GM12878 (cell line): Measurements from ENCODE around the gene MAPK9. TPM values are rescaled to one million over a fixed set of nuclear protein-coding genes. Genes with fewer than 3 reads are reported as not detected.

ENCODE experiments used
- ATAC-seq: fragments of 200-7000 bp; cut with Tn5 transposase; 3 replicates; pipeline ENCODE4 v1.9.1; 2020; ENCODE audit warnings: mild to moderate bottlenecking, moderate library complexity
- BruUV-seq: library from RNA; stranded (reverse); fragments of 400-500 nt; replicated peaks from 2 replicates; lab custom pipeline; 2021; lab: Mats Ljungman, UMichigan
- CTCF ChIA-PET: fragments of 300-600 bp; sonication (Branson Sonifier 250); formaldehyde crosslinking; extraction: SDS; loops from one replicate; lab custom pipeline; 2021; ENCODE audit warnings: inconsistent platforms; lab: Yijun Ruan, JAX
- POLR2A ChIA-PET: fragments of 350-600 bp; formaldehyde crosslinking; extraction: SDS; loops from one replicate; lab custom pipeline; 2021; ENCODE audit warnings: inconsistent platforms; lab: Charles Lee
- RAD21 ChIA-PET: fragments of 300-600 bp; sonication (Branson Sonifier 250); formaldehyde crosslinking; loops from one replicate; lab custom pipeline; 2023; ENCODE audit warnings: antibody characterized with exemption; ENCODE audit not compliant: unreplicated experiment; lab: Charles Lee
- SMC1A ChIA-PET: fragments of 300-600 bp; sonication (Branson Sonifier 250); formaldehyde crosslinking; loops from one replicate; lab custom pipeline; 2023; ENCODE audit not compliant: unreplicated experiment, uncharacterized antibody; lab: Charles Lee
- DNase-seq: peaks from one replicate; pipeline ENCODE4 v3.0.0-alpha.2; 2011; ENCODE audit warnings: low read depth, low spot score
- FAIRE-seq: peaks from 3 replicates; lab custom pipeline; 2011; peaks lifted over from hg19 to GRCh38; lab: Jason Lieb, UNC
- H2AFZ ChIP-seq: 2 replicates; pipeline ENCODE4 v1.6.0; 2011; ENCODE audit warnings: low read depth, low read length, control low read depth; ENCODE audit not compliant: control insufficient read depth
- H3K27ac ChIP-seq: 2 replicates; pipeline ENCODE4 v1.5.1; 2011; ENCODE audit warnings: control low read depth; ENCODE audit not compliant: control insufficient read depth, insufficient read depth
- H3K27me3 ChIP-seq, 2 experiments: replicated peaks in 1 of 2; 2 replicates each; pipeline versions ENCODE4 v1.6.0 to v1.6.1; 2011; ENCODE audit warnings: low read length in 1 of 2; ENCODE audit not compliant: control insufficient read depth in 2 of 2, insufficient read depth in 2 of 2
- H3K36me3 ChIP-seq, 2 experiments: 2 replicates each; pipeline ENCODE4 v1.5.1; 2011; ENCODE audit warnings: low read length in 1 of 2; ENCODE audit not compliant: control insufficient read depth in 2 of 2, insufficient read depth in 2 of 2
- H3K4me1 ChIP-seq: 2 replicates; pipeline ENCODE4 v1.6.1; 2011; ENCODE audit warnings: mild to moderate bottlenecking, low read length, moderate library complexity, mixed read lengths; ENCODE audit not compliant: control insufficient read depth, insufficient read depth
- H3K4me2 ChIP-seq: 2 replicates; pipeline ENCODE4 v1.6.0; 2011; ENCODE audit warnings: control low read depth; ENCODE audit not compliant: control insufficient read depth, insufficient read depth
- H3K4me3 ChIP-seq: fragments of 200-600 bp; sonication (generic); 2 replicates; pipeline ENCODE4 v1.5.1; 2016
- H3K79me2 ChIP-seq: 2 replicates; pipeline ENCODE4 v1.6.0; 2011; ENCODE audit warnings: low read length; ENCODE audit not compliant: control insufficient read depth, insufficient read depth
- H3K9ac ChIP-seq: 2 replicates; pipeline ENCODE4 v1.8.0; 2011; ENCODE audit warnings: low read length, control low read depth, mixed read lengths; ENCODE audit not compliant: control insufficient read depth, insufficient read depth
- H3K9me3 ChIP-seq: replicated peaks from 3 replicates; pipeline ENCODE4 v1.5.1; 2011; ENCODE audit warnings: mild to moderate bottlenecking, low read length; ENCODE audit not compliant: control insufficient read depth, insufficient read depth
- H4K20me1 ChIP-seq: 2 replicates; pipeline ENCODE4 v1.6.0; 2011; ENCODE audit not compliant: control insufficient read depth, insufficient read depth
- ATF7 ChIP-seq: fragments of 450-650 bp; IDR thresholded peaks from 2 replicates; pipeline ENCODE4 v1.6.1; 2016; ENCODE audit warnings: low read depth, mild to moderate bottlenecking
- CEBPZ ChIP-seq: fragments of 150-350 bp; IDR thresholded peaks from 2 replicates; pipeline ENCODE4 v1.6.1; 2016; ENCODE audit warnings: low read depth, low read length
- CHD4 ChIP-seq: fragments of 200-600 bp; sonication (generic); IDR thresholded peaks from 2 replicates; pipeline ENCODE4 v1.6.1; 2016; ENCODE audit warnings: mild to moderate bottlenecking
- CREM ChIP-seq: IDR thresholded peaks from 2 replicates; pipeline ENCODE4 v1.6.1; 2014; ENCODE audit warnings: antibody characterized with exemption, low read depth
- EGR1 ChIP-seq, 2 experiments: IDR thresholded peaks; 1 replicate in 1 of 2; 2 replicates in 1 of 2; pipeline ENCODE4 v1.6.1; 2011 to 2012; ENCODE audit warnings: low read depth in 2 of 2, low read length in 2 of 2, borderline replicate concordance in 1 of 2, mild to moderate bottlenecking in 1 of 2, moderate library complexity in 1 of 2
- GABPA ChIP-seq: IDR thresholded peaks from 2 replicates; pipeline ENCODE4 v1.6.1; 2014; ENCODE audit warnings: antibody characterized with exemption, low read depth, mild to moderate bottlenecking, inconsistent platforms
- PAX8 ChIP-seq: fragments of 450-650 bp; IDR thresholded peaks from 2 replicates; pipeline ENCODE4 v1.6.1; 2017; ENCODE audit warnings: mild to moderate bottlenecking, moderate library complexity
- TCF7 ChIP-seq: IDR thresholded peaks from 2 replicates; pipeline ENCODE4 v1.6.1; 2014; ENCODE audit warnings: antibody characterized with exemption, borderline replicate concordance
- ZBTB4 ChIP-seq: fragments of 450-650 bp; formaldehyde crosslinking; IDR thresholded peaks from 2 replicates; pipeline ENCODE4 v1.4.0; 2022; ENCODE audit warnings: mild to moderate bottlenecking, moderate library complexity
- ZNF274 ChIP-seq: IDR thresholded peaks from one replicate; pipeline ENCODE4 v1.8.0; 2011; ENCODE audit not compliant: insufficient read length, insufficient read depth
- WGBS: methylation state at CpG from one replicate; pipeline ENCODE4 v1.1.6; 2016; ENCODE audit warnings: low lambda C conversion rate; ENCODE audit not compliant: insufficient replicate concordance, insufficient coverage; ENCODE audit errors: missing lambda C conversion rate; 5-methylcytosine and 5-hydroxymethylcytosine counted together
- in situ Hi-C: fragments of 300-500 bp; cut with MboI; formaldehyde crosslinking; loops from 9 replicates; pipeline ENCODE4 v1.14.3; 2018; ENCODE audit warnings: mixed read lengths
- intact Hi-C: fragments of 100-400 bp; cut with micrococcal nuclease; formaldehyde crosslinking; loops from one replicate; pipeline ENCODE4 v1.14.2; 2022; ENCODE audit not compliant: unreplicated experiment
- polyA plus RNA-seq, 11 experiments: library from polyadenylated mRNA; depleted of rRNA in 4 of 11; unstranded in 6 of 11; stranded (reverse) in 5 of 11; fragments of >200 nt; fragmentation: Nextera tagmentation in 4 of 11; fragmentation: Illumina TruSeq in 1 of 11; extraction: Ambion mirVana in 4 of 11; extraction: Trizol in 1 of 11; gene quantifications; 1 replicate in 1 of 11; 2 replicates in 10 of 11; pipeline versions ENCODE4 v1.2.1 to v1.2.3, GENCODE V29; 2011 to 2016; ENCODE audit warnings: inconsistent platforms in 2 of 11, missing spikeins in 2 of 11, low read depth in 1 of 11
- total RNA-seq, 4 experiments: library from RNA; depleted of rRNA in 3 of 4; stranded (reverse); fragments of >200 nt in 3 of 4; fragmentation: Illumina TruSeq in 1 of 4; extraction: Trizol in 1 of 4; gene quantifications; 2 replicates each; pipeline versions ENCODE4 v1.2.1 to v1.2.3, GENCODE V29; 2013 to 2021

Gene MAPK9
- total and polyA plus RNA-seq, 10 of the 15 experiments (the other 5 are each of a cell fraction or from before 2014, with no cell fraction given): 2.1 to 52.9 (median 21.7) TPM

DNA sequence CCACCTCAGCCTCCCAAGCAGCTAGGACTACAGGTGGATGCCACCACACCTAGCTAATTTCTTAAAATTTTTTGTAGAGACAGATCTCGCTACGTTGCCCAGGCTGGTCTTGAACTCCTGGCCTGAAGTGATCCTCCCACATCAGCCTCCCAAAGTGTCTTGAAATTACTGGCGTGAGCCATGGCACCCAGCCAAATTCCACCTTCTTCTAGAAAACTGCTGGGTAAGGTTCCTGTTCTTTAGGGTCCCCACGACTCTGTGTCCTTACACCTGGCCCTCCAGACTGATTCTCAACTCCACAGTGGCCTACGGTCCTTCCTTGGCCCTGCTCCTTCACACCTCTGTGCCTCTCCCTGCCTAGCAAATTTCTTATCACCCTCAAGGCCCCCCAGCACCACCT, 1.9 kb downstream of the MAPK9 start (continued):
- TF ChIP-seq ZBTB4 (CRISPR knock-in tag) (no peak), EGR1 (IDR thresholded peaks at IDR 0.05; ENCODE audit: borderline replicate concordance in 1 of 2, low read depth in 2 of 2, low read length in 2 of 2) (no peak), CEBPZ (no peak)
- TF ChIP-seq, all 136 proteins: peak for 0

GRCh38 chr5:180289433-180289832, 2.5 kb downstream of the MAPK9 start:
- ChIA-PET SMC1A (interaction anchor here (2.2 kb wide), 1 partner anchor 25 kb away, joined by 7 read pairs; no protein-coding TSS in a partner anchor), RAD21 (interaction anchor here (1.9 kb wide), 1 partner anchor 27 kb away, joined by 8 read pairs; no protein-coding TSS in a partner anchor), POLR2A (no interaction called here), CTCF (interaction anchor here (1.0 to 8.8 kb wide), 5 partner anchors 10 to 526 kb away, joined by 3 to 139 read pairs (median 5); no protein-coding TSS in a partner anchor)
- WGBS: 84% methylated on average over 3 of the region's 3 CpGs
- H3K27me3 ChIP-seq: no peaks in the 10 kb centered on the region
- H3K4me2 ChIP-seq: no peak overlapping the region
- in situ Hi-C loops (no loop called here), intact Hi-C loops (no loop called here)
- no peak overlapping the region for H3K9ac ChIP-seq
- H3K4me3 ChIP-seq: no peak overlapping the region
- peaks cover 0 to 9% of the 10 kb centered on the region in 2 experiments; a peak in 2 of 4 replicates for H3K36me3 ChIP-seq
- no peak overlapping the region for H2AFZ ChIP-seq
- H3K4me1 ChIP-seq: peaks cover 6% of the 10 kb centered on the region
- ATAC-seq: no peak
- no peak for DNase-seq
- H3K9me3 ChIP-seq: peaks cover 3% of the 10 kb centered on the region; the same call in 1 of the 3 replicates
- no TSS peak for BruUV-seq
- H3K27ac ChIP-seq: no peak overlapping the region
- FAIRE-seq: no peak
- TF ChIP-seq ATF7: no peak
- no peak for TF ChIP-seq CREM
- no peak for TF ChIP-seq CHD4
- TF ChIP-seq ZNF274: no peak
- TF ChIP-seq GABPA: no peak
- TF ChIP-seq TCF7: no peak
- TF ChIP-seq PAX8: no peak
- H4K20me1 ChIP-seq: no peaks in the 10 kb centered on the region; the same call in 1 of the 2 replicates
- peaks cover 20% of the 10 kb centered on the region for H3K79me2 ChIP-seq
